ENCODE data around the gene NTMT1.
A peak's percentile ranks its signal among the peaks of the same experiment; 100 is the strongest.

NTMT1 gene

GRCh38 chr9:129637673-129638439 lies 11.9 kb downstream of the NTMT1 start:
- no peak for DNase-seq

- no peak for DNase-seq
Measured at GRCh38 chr9:129639034-129639630, 13.2 kb downstream of the NTMT1 start.

- no peak for DNase-seq
Measured at GRCh38 chr9:129639756-129640085, 13.8 kb downstream of the NTMT1 start.

GRCh38 chr9:129640086-129640870 lies 14.3 kb downstream of the NTMT1 start:
- DNase-seq = peak; percentile 88

GRCh38 chr9:129640871-129641749 lies 15.1 kb downstream of the NTMT1 start:
- no peak for DNase-seq

GRCh38 chr9:129641750-129642585 lies 16.0 kb downstream of the NTMT1 start, which contains the start of gene ASB6:
ASB6 (minus strand) TSS chr9:129642151; CDS start chr9:129641999, 152 bp downstream.
- DNase-seq = peak; percentile 84

- no peak for DNase-seq
Measured at GRCh38 chr9:129643706-129644105, 17.7 kb downstream of the NTMT1 start.

GRCh38 chr9:129644365-129644764 lies 18.4 kb downstream of the NTMT1 start:
- no peak for DNase-seq

- DNase-seq = no peak
Measured at GRCh38 chr9:129644902-129645301, 18.9 kb downstream of the NTMT1 start.

- DNase-seq = no peak
Measured at GRCh38 chr9:129646252-129646651, 20.3 kb downstream of the NTMT1 start.

GRCh38 chr9:129646654-129647053 lies 20.7 kb downstream of the NTMT1 start:
- DNase-seq = no peak

- no peak for DNase-seq
Measured at GRCh38 chr9:129647635-129648034, 21.7 kb downstream of the NTMT1 start.

- DNase-seq = no peak
Measured at GRCh38 chr9:129648092-129648763, 22.3 kb downstream of the NTMT1 start.

- no peak for DNase-seq
Measured at GRCh38 chr9:129648764-129649115, 22.8 kb downstream of the NTMT1 start.

GRCh38 chr9:129649726-129650679 lies 24.0 kb downstream of the NTMT1 start:
- DNase-seq = no peak

- no peak for DNase-seq
Measured at GRCh38 chr9:129650680-129651235, 24.8 kb downstream of the NTMT1 start.

- DNase-seq = no peak
Measured at GRCh38 chr9:129653823-129654553, 28.0 kb downstream of the NTMT1 start.

- no peak for DNase-seq
Measured at GRCh38 chr9:129654554-129655040, 28.6 kb downstream of the NTMT1 start.

- DNase-seq = no peak
Measured at GRCh38 chr9:129655154-129655553, 29.2 kb downstream of the NTMT1 start.

Data from NCI-H1105 (cell line).